ENCODE measurements around the gene ATP4B.

- TF ChIP-seq CTCF (IDR thresholded peaks at IDR 0.05): no peak
- TF ChIP-seq POLR2A (IDR thresholded peaks at IDR 0.05): no peak
- TF ChIP-seq EP300 (IDR thresholded peaks at IDR 0.05): no peak
Observed at GRCh38 chr13:113601166-113602070, 56.6 kb downstream of the ATP4B start.
